ENCODE data around the gene BCL2L13.

- TF ChIP-seq, protein P1, sequence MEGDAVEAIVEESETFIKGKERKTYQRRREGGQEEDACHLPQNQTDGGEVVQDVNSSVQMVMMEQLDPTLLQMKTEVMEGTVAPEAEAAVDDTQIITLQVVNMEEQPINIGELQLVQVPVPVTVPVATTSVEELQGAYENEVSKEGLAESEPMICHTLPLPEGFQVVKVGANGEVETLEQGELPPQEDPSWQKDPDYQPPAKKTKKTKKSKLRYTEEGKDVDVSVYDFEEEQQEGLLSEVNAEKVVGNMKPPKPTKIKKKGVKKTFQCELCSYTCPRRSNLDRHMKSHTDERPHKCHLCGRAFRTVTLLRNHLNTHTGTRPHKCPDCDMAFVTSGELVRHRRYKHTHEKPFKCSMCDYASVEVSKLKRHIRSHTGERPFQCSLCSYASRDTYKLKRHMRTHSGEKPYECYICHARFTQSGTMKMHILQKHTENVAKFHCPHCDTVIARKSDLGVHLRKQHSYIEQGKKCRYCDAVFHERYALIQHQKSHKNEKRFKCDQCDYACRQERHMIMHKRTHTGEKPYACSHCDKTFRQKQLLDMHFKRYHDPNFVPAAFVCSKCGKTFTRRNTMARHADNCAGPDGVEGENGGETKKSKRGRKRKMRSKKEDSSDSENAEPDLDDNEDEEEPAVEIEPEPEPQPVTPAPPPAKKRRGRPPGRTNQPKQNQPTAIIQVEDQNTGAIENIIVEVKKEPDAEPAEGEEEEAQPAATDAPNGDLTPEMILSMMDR (IDR thresholded peaks at IDR 0.05) = no peak
- TF ChIP-seq POLR2AphosphoS5 (IDR thresholded peaks at IDR 0.05; ENCODE audit: low read depth, low read length) = no peak
These were observed 26.5 kb upstream of the BCL2L13 start for GRCh38 chr22:17612057-17612456.
